K562 (cell line): ENCODE results near the gene RTL10. TPM values are rescaled to one million over a fixed set of nuclear protein-coding genes. Genes with fewer than 3 reads are reported as not detected.

Experiments used
- CBFA2T2 ChIP-seq: fragments of 450-650 bp; conservative IDR thresholded peaks from 2 replicates; pipeline ENCODE4 v1.6.1; 2017; ENCODE audit warnings: mild to moderate bottlenecking
- DDX20 ChIP-seq: fragments of 450-650 bp; IDR thresholded peaks from 2 replicates; pipeline ENCODE4 v1.6.1; 2016; ENCODE audit warnings: missing genetic modification characterization, low read depth, mild to moderate bottlenecking, missing compliant biosample characterization, moderate library complexity
- E4F1 ChIP-seq: fragments of 250-450 bp; sonication (Bioruptor Pico); IDR thresholded peaks from 2 replicates; pipeline ENCODE4 v1.5.0; 2021; ENCODE audit warnings: mild to moderate bottlenecking, borderline replicate concordance
- HIVEP1 ChIP-seq: fragments of 250-450 bp; sonication (Bioruptor Pico); IDR thresholded peaks from 2 replicates; pipeline ENCODE4 v1.4.0; 2020; ENCODE audit warnings: mild to moderate bottlenecking
- KLF10 ChIP-seq: fragments of 250-450 bp; sonication (Bioruptor Pico); IDR thresholded peaks from 2 replicates; pipeline ENCODE4 v1.6.1; 2021; ENCODE audit warnings: matching md5 sums
- MGA ChIP-seq: fragments of 450-650 bp; IDR thresholded peaks from 2 replicates; pipeline ENCODE4 v1.6.1; 2016; ENCODE audit warnings: mild to moderate bottlenecking, moderate library complexity
- RCOR1 ChIP-seq, 2 experiments: IDR thresholded peaks; 2 replicates each; pipeline ENCODE4 v1.6.1; 2012; ENCODE audit warnings: low read depth in 2 of 2, low read length in 2 of 2, borderline replicate concordance in 1 of 2, improper control_type of control experiment in 1 of 2
- SOX6 ChIP-seq: fragments of 450-650 bp; IDR thresholded peaks from 2 replicates; pipeline ENCODE4 v1.6.1; 2014; ENCODE audit warnings: mild to moderate bottlenecking
- TCF7L2 ChIP-seq: fragments of 150-350 bp; IDR thresholded peaks from 2 replicates; pipeline ENCODE4 v1.6.1; 2016; ENCODE audit warnings: low read depth, mild to moderate bottlenecking, low read length, moderate library complexity
- ZBTB33 ChIP-seq: sonication (generic); formaldehyde crosslinking; IDR thresholded peaks from 2 replicates; pipeline ENCODE4 v1.8.1; 2023; ENCODE audit warnings: mild to moderate bottlenecking, missing genetic modification reagents
- ZNF124 ChIP-seq: sonication (generic); formaldehyde crosslinking; IDR thresholded peaks from 2 replicates; pipeline ENCODE4 v1.8.1; 2022; ENCODE audit warnings: missing genetic modification reagents
- polyA plus RNA-seq, 8 experiments: library from polyadenylated mRNA; depleted of rRNA in 4 of 8; stranded (reverse) in 5 of 8; unstranded in 3 of 8; fragments of >200 nt; fragmentation: Nextera tagmentation in 2 of 8; fragmentation: Illumina TruSeq in 1 of 8; extraction: Ambion mirVana in 2 of 8; extraction: Trizol in 1 of 8; gene quantifications; 2 replicates each; pipeline versions ENCODE4 v1.2.1 to v1.2.3, GENCODE V29; 2011 to 2014; ENCODE audit warnings: inconsistent platforms in 1 of 8, missing spikeins in 1 of 8
- total RNA-seq, 7 experiments: library from RNA; depleted of rRNA in 6 of 7; stranded (reverse); fragments of >200 nt in 6 of 7; fragmentation: Illumina TruSeq in 2 of 7; extraction: Trizol in 2 of 7; gene quantifications; 2 replicates each; pipeline versions ENCODE4 v1.2.1 to v1.2.3, GENCODE V29; 2011 to 2021; ENCODE audit warnings: low replicate concordance in 1 of 7

The RTL10 gene
- total and polyA plus RNA-seq, 9 of the 15 experiments (the other 6 are each of a cell fraction or from before 2014, with no cell fraction given), result 19.8 to 75.5 (median 32.5) TPM

GRCh38 chr22:19886605-19887255 is 32.1 kb upstream of the RTL10 start (continued):
- TF ChIP-seq ZBTB33, result no peak
- no peak for TF ChIP-seq SOX6
- TF ChIP-seq ZNF124, result no peak
- no peak for TF ChIP-seq E4F1 (CRISPR knock-in tag)
- TF ChIP-seq RCOR1 (IDR thresholded peaks at IDR 0.05; ENCODE audit: borderline replicate concordance in 1 of 2, low read depth in 2 of 2, low read length in 2 of 2), result no peak
- no peak for TF ChIP-seq MGA
- TF ChIP-seq CBFA2T2, result no peak
- no peak for TF ChIP-seq HIVEP1 (CRISPR knock-in tag)
- TF ChIP-seq KLF10, result no peak
- TF ChIP-seq DDX20, result no peak
- TF ChIP-seq TCF7L2, result no peak; the same call in 1 of the 2 replicates
